Astrocyte (in vitro differentiated cells and primary cell): ENCODE results near the gene HMCN1. TPM values are rescaled to one million over a fixed set of nuclear protein-coding genes. Genes with fewer than 3 reads are reported as not detected.

Experiments
- DNase-seq: peaks from one replicate; pipeline ENCODE4 v3.0.0-alpha.2; 2010; ENCODE audit warnings: low read depth
- FAIRE-seq: peaks from 2 replicates; lab custom pipeline; 2011; peaks lifted over from hg19 to GRCh38; lab: Jason Lieb, UNC
- H2AFZ ChIP-seq: 2 replicates; pipeline ENCODE4 v1.6.0; 2012; ENCODE audit warnings: low read depth, low read length, inconsistent platforms
- H3K27ac ChIP-seq: 2 replicates; pipeline ENCODE4 v1.5.1; 2011; ENCODE audit warnings: low read depth, low read length, inconsistent platforms
- H3K27me3 ChIP-seq: 2 replicates; pipeline ENCODE4 v1.6.0; 2011; ENCODE audit warnings: low read length, inconsistent platforms; ENCODE audit not compliant: insufficient read depth
- H3K36me3 ChIP-seq: 2 replicates; pipeline ENCODE4 v1.5.1; 2011; ENCODE audit warnings: low read length, inconsistent platforms; ENCODE audit not compliant: insufficient read depth
- H3K4me1 ChIP-seq: 2 replicates; pipeline ENCODE4 v1.5.1; 2011; ENCODE audit warnings: low read length, inconsistent platforms; ENCODE audit not compliant: insufficient read depth
- H3K4me2 ChIP-seq: 2 replicates; pipeline ENCODE4 v1.6.0; 2012; ENCODE audit warnings: low read length, inconsistent platforms
- H3K4me3 ChIP-seq: 2 replicates; pipeline ENCODE4 v1.5.1; 2011; ENCODE audit warnings: low read depth, mild to moderate bottlenecking, low read length, inconsistent platforms; ENCODE audit not compliant: insufficient read depth
- H3K79me2 ChIP-seq: 2 replicates; pipeline ENCODE4 v1.6.0; 2012; ENCODE audit warnings: mild to moderate bottlenecking, low read length, inconsistent platforms; ENCODE audit not compliant: insufficient read depth
- H3K9ac ChIP-seq: 2 replicates; pipeline ENCODE4 v1.6.0; 2012; ENCODE audit warnings: mild to moderate bottlenecking, low read length, inconsistent platforms
- H3K9me3 ChIP-seq: 2 replicates; pipeline ENCODE4 v1.5.1; 2012; ENCODE audit warnings: low read depth, mild to moderate bottlenecking, low read length, inconsistent platforms; ENCODE audit not compliant: insufficient read depth
- H4K20me1 ChIP-seq: 2 replicates; pipeline ENCODE4 v1.6.0; 2012; ENCODE audit warnings: low read length, inconsistent platforms; ENCODE audit not compliant: insufficient read depth
- H3K27ac Mint-ChIP-seq: one replicate; pipeline ENCODE4 v1.8.0; 2021; ENCODE audit warnings: mild to moderate bottlenecking, mixed read lengths; ENCODE audit not compliant: unreplicated experiment
- H3K27me3 Mint-ChIP-seq: one replicate; pipeline ENCODE4 v1.8.0; 2021; ENCODE audit warnings: low read depth, mixed read lengths; ENCODE audit not compliant: unreplicated experiment
- H3K36me3 Mint-ChIP-seq: one replicate; pipeline ENCODE4 v1.8.0; 2021; ENCODE audit warnings: low read depth, mixed read lengths; ENCODE audit not compliant: unreplicated experiment
- H3K4me1 Mint-ChIP-seq: one replicate; pipeline ENCODE4 v1.8.0; 2021; ENCODE audit warnings: low read depth, mixed read lengths; ENCODE audit not compliant: unreplicated experiment
- H3K4me3 Mint-ChIP-seq: one replicate; pipeline ENCODE4 v1.8.0; 2021; ENCODE audit warnings: mild to moderate bottlenecking, moderate library complexity, mixed read lengths; ENCODE audit not compliant: unreplicated experiment
- H3K9me3 Mint-ChIP-seq: one replicate; pipeline ENCODE4 v1.8.0; 2021; ENCODE audit warnings: mild to moderate bottlenecking, mixed read lengths; ENCODE audit not compliant: unreplicated experiment
- CTCF ChIP-seq: IDR thresholded peaks from 2 replicates; pipeline ENCODE4 v1.5.1; 2011; ENCODE audit warnings: low read depth, mild to moderate bottlenecking, inconsistent platforms, low read length, moderate library complexity; ENCODE audit not compliant: insufficient read depth
- EZH2 ChIP-seq: IDR thresholded peaks from 2 replicates; pipeline ENCODE4 v1.6.1; 2012; ENCODE audit warnings: mild to moderate bottlenecking, low read length, inconsistent platforms; ENCODE audit not compliant: insufficient read depth
- total RNA-seq: library from RNA; stranded (reverse); gene quantifications from 2 replicates; pipeline ENCODE4 v1.2.1, GENCODE V29; 2021

HMCN1 gene
- total RNA-seq, 1 donor from 2014 or later = 19.7 TPM

- no peaks in the 10 kb centered on the region for H3K27me3 ChIP-seq
- no peak overlapping the region for H3K27ac ChIP-seq
- no peak overlapping the region for H3K4me3 ChIP-seq
- H3K36me3 ChIP-seq = no peaks in the 10 kb centered on the region
- H4K20me1 ChIP-seq = no peaks in the 10 kb centered on the region
- no peaks in the 10 kb centered on the region for H3K4me1 ChIP-seq
- Mint-ChIP-seq H3K27me3 (no peaks in the 10 kb centered on the region), H3K4me1 (no peaks in the 10 kb centered on the region), H3K36me3 (no peaks in the 10 kb centered on the region), H3K4me3 (no peak overlapping the region), H3K27ac (no peak overlapping the region), H3K9me3 (no peaks in the 10 kb centered on the region)
- H3K9me3 ChIP-seq = no peaks in the 10 kb centered on the region
- H3K79me2 ChIP-seq = no peaks in the 10 kb centered on the region
- no peak for DNase-seq
- TF ChIP-seq CTCF = no peak
- no peak for TF ChIP-seq EZH2
- H3K4me2 ChIP-seq = no peak overlapping the region
- no peak overlapping the region for H2AFZ ChIP-seq
- no peak overlapping the region for H3K9ac ChIP-seq
- FAIRE-seq = no peak
These were observed 329.0 kb downstream of the HMCN1 start for GRCh38 chr1:186063091-186063657.

GRCh38 chr1:186066411-186066810 lies 332.2 kb downstream of the HMCN1 start:
- Histone ChIP-seq H3K79me2 (no peaks in the 10 kb centered on the region), H3K9ac (no peak overlapping the region), H3K27ac (no peak overlapping the region), H2AFZ (no peak overlapping the region), H3K4me3 (no peak overlapping the region), H3K4me1 (no peaks in the 10 kb centered on the region), H3K4me2 (no peak overlapping the region), H3K9me3 (no peaks in the 10 kb centered on the region), H3K36me3 (no peaks in the 10 kb centered on the region), H4K20me1 (no peaks in the 10 kb centered on the region), H3K27me3 (no peaks in the 10 kb centered on the region)
- no peaks in the 10 kb centered on the region for H3K4me1 Mint-ChIP-seq
- no peak overlapping the region for H3K4me3 Mint-ChIP-seq
- no peak for FAIRE-seq
- TF ChIP-seq CTCF = no peak
- no peak for TF ChIP-seq EZH2
- DNase-seq = no peak
- H3K36me3 Mint-ChIP-seq = no peaks in the 10 kb centered on the region
- no peak overlapping the region for H3K27ac Mint-ChIP-seq
- H3K9me3 Mint-ChIP-seq = no peaks in the 10 kb centered on the region
- H3K27me3 Mint-ChIP-seq = no peaks in the 10 kb centered on the region

GRCh38 chr1:186073697-186074096 lies 339.5 kb downstream of the HMCN1 start:
- no peak overlapping the region for H3K4me3 ChIP-seq
- H3K4me1 Mint-ChIP-seq = no peaks in the 10 kb centered on the region
- H3K27me3 ChIP-seq = no peaks in the 10 kb centered on the region
- H3K79me2 ChIP-seq = no peaks in the 10 kb centered on the region
- no peaks in the 10 kb centered on the region for H3K9me3 Mint-ChIP-seq
- peaks cover 6% of the 10 kb centered on the region for H3K36me3 Mint-ChIP-seq
- H3K9ac ChIP-seq = no peak overlapping the region
- FAIRE-seq (no peak), DNase-seq (no peak)
- no peak overlapping the region for H3K4me3 Mint-ChIP-seq
- H3K27ac Mint-ChIP-seq = no peak overlapping the region
- H4K20me1 ChIP-seq = no peaks in the 10 kb centered on the region
- H2AFZ ChIP-seq = no peak overlapping the region
- no peaks in the 10 kb centered on the region for H3K9me3 ChIP-seq
- H3K36me3 ChIP-seq = no peaks in the 10 kb centered on the region
- H3K27me3 Mint-ChIP-seq = no peaks in the 10 kb centered on the region
- TF ChIP-seq CTCF (no peak), EZH2 (no peak)
- H3K4me1 ChIP-seq = no peaks in the 10 kb centered on the region
- H3K27ac ChIP-seq = no peak overlapping the region
- no peak overlapping the region for H3K4me2 ChIP-seq
